Measurements from ENCODE around the gene SLC25A51.
"Not testable (repeated sequence)": the region's sequence is repeated elsewhere in the genome, so short reads cannot be mapped to it uniquely, and the experiment has no call there.

The SLC25A51 gene

DNA sequence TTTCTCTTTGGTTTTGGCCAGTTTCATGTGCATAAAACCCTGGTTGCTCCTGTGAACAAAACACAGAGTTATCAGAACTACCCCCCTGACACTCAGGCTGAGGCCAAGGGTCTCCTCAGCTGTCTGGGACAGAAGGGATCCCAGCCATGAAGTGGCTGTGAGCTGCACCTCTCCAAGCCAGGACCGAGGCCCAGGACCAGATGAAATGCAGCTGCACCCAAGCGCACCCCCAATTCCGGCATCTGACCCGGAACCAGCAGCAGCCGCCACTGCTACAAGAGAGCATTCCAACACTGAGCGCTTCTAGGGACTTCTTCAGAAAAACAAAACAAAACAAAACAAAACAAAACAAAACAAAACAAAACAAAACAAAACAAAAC is 16.0 kb upstream of the SLC25A51 start:
- DNase-seq (ENCODE audit: low read depth in 2 of 2): no peak

DNA sequence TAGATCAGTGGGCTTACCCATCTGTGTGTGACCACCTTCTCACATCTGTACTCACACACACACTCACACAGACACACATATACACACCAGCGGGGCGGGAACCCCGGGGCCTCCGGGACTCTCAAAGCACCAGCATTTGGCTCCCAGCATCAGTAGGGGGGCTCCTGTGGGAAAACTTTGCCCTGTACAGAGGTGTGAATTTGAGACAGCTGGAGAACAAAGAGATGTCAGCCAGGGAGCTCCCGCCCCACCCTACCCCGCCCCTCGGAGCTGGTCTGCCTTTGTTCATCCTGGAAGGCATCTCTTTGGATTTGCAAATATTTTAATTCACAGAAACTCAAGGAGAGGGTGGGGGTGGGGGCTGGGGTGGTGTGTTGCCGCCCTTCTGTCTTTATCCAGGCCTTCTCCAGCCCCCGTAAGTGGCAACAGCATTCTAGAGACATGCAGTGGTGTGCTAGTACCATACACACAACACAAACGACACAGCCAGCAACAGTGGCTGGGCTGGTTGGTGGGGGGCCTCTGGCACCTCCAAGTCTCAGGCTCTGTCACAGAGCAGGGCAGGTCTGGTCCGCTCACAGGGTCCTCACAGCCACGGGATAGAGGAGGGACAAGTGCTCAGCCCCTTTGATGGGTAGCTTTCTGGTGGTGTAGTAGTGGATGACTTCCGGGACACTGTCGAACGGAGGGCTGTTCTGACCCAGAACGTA is 15.5 kb upstream of the SLC25A51 start:
- no peak for DNase-seq (ENCODE audit: low read depth in 2 of 2)

DNA sequence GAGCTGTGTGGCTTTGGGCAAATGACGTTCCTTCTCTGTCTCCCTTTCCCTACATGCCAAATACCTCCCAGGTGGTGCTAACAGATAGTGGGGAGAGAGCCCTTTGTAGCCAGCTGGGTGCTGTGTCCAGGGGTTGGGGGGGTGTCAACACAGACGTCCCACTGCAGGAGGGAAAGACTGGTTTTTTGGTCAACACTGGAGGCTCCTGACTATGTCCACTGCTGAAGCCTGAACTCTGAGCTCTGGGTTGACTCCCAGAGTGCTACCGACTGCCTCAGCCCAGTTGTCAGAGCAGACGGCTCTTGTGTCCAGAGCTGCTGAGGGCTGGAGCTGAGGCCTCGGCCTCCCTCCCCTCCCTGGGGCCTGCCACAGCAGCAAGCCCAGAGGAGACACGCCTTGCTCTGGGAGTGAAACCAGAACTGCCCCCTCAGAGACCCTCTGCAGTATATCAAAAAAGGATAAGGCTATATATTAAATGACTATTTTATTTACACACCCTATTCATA is 14.8 kb upstream of the SLC25A51 start:
- DNase-seq (ENCODE audit: low read depth in 2 of 2): no peak

DNA sequence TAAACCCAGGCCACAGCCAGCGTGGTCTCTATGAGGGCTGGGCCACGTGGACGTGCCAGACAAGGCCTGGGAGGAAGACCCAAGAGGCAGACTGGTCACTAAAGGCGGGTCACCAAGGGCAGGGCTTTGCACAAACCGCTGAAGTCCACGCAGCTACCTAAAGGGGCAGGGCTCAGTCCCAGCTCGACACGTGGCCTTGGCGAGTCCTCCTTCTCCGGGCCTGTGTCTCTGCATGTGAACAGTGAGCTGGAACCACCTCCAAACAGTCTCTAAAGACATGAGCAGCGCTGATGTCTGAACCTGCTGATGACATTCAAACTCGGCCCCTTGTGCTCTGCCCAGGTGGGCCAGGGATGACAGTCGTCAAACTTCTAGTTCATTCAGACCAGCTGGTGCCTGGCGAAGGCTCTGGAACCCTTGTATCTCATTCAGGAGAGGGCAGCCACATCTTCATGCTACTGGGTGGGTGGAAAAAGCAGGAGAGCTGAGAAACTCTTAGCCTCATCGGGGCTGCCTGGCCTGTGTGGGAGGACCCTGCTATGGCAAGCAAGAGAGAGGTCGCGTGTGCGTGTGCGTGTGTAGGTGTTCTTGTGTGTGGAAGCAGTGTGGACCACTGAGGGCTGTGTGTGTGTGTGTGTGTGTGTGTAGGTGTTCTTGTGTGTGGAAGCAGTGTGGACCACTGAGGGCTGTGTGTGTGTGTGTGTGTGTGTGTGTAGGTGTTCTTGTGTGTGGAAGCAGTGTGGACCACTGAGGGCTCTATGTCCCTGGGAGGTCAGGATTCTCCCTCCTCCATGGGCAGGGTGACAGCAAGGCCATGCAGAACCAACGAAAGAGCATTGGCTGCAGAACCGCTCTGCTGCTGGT is 14.1 kb upstream of the SLC25A51 start:
- DNase-seq (ENCODE audit: low read depth in 2 of 2): no peak

DNA sequence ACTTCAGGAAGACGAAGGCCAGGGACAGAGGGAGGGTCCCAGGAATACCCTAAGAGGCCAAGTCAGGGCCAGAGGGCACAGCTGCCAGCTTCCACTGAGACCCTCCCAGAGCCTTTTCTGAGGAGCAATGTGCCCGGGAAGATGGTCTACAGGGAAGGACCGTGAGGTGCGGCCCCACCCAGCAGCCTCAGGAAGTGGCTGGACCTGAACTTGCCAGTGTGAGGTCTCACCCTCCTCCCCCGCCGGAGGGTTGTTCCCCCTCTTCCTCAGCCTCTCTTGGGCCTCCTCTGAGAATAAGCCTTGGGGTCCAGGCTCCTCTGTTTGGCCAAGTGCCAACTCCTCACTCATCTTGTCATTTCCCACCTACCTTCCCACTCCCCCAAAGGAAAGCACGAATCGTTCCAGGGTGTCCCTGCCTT is 13.4 kb upstream of the SLC25A51 start:
- no peak for DNase-seq (ENCODE audit: low read depth in 2 of 2)

DNA sequence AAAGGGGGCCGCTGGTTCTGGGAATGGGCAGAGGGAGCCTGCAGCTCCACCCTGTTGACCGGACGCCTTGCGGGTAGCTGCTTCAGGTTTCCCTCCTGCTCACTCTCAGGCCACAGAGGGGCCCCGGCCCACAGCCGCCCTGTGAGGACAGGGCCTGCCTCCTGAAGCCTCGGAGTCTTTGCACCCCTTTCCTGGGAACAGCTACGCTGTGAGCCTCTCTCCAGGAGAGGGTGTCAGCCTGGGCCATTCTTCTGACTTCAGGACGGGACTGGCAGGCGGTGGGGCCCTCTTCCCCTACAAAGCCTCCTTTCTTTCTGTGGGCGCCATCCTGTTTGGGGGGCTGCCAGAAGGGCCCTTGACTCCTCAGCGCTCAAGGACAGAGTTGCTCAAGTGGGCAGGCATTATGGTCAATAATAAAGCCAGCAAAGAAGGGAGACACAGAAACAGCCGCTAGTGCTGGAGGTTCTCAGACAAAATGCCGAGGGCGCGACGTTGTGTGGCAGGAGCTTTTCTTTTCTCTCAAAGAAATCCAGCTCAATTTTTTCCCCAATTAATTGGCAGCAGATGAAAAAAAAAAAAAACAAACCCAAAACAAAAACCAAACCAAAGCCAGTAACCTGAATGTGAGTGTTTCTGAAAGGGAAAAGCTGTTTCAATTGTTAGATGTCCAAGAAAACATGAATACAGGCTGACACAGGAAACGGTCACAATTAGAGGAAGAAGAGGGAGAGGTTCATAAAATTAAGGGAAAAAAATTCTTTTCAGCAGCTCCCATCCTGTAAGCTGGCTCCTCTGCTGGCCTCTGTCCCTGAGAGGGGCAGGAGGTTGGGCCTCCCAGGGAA is 12.8 kb upstream of the SLC25A51 start:
- no peak for DNase-seq (ENCODE audit: low read depth in 2 of 2)

DNA sequence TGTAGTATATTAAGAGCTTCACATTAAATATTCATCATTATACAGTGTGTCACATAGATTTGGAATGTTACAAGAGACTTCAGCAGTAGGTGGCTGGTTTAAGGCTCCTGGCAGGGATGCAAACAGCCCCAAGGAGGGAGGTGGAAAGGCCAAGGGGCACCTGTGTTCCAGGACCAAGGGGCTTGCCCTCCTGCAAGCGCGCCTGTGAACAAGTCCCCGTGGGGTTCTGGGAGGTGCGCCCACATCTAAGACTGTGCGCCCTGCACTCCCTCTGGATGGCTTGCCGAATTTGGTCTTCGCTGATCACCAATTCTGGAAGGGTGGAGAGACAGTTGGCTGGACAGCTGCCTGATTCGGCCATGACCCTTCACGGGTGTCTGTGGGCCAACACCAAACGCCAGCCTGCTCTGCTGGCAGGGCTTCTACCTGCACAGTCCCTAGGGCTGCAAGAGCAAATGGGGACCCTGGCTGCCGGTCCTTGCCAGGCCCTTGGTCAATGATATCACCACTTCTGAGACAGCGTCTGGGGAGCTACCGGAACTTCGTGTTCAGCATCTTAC is 12.1 kb upstream of the SLC25A51 start:
- no peak for DNase-seq (ENCODE audit: low read depth in 2 of 2)

GRCh38 chr9:37914701-37915358 is 10.9 kb upstream of the SLC25A51 start:
- no peak for DNase-seq (ENCODE audit: low read depth in 2 of 2)

DNA sequence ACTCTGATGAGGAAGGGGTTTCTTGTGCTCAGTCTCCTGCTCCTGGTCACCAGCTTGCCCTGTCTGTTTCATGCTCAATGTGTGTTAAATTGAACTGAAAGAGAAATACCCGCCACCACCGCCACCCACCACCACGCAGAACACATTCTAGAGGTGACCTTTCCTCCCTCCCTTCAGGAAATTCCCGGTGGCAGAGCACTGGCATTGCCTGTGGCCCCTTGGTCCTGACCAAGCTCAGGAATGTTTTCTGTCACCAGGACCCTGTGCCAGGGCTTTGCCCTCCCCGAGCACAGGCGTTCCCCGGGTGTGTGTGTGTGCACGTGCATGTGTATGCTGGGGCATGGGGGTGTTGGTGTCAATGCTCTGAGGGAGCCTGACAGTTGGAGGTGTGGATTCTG is 10.2 kb upstream of the SLC25A51 start:
- DNase-seq (ENCODE audit: low read depth in 2 of 2): no peak

GRCh38 chr9:37913480-37914153 is 9.7 kb upstream of the SLC25A51 start:
- DNase-seq (ENCODE audit: low read depth in 2 of 2): peak; percentile 49 to 75

GRCh38 chr9:37911271-37911681 is 7.3 kb upstream of the SLC25A51 start:
- DNase-seq (ENCODE audit: low read depth in 2 of 2): no peak

DNA sequence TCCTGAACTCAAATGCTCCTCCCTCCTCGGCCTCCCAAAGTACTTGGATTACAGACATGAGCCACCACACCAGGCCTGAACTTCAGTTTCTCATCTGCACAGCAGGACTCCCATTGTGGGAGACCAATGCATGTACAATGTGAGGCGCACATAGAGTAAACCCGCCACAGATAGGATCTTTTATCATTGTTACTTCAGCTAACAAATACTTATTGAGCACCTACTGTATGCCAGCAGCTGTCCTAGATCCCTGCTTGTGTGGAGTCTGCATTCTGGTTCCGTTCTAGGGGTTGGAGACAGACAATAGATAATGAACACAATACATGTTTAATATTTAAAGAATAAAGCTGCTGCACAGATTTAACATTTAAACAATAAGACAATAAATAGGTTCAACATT is 6.3 kb upstream of the SLC25A51 start:
- DNase-seq (ENCODE audit: low read depth in 2 of 2): no peak

DNA sequence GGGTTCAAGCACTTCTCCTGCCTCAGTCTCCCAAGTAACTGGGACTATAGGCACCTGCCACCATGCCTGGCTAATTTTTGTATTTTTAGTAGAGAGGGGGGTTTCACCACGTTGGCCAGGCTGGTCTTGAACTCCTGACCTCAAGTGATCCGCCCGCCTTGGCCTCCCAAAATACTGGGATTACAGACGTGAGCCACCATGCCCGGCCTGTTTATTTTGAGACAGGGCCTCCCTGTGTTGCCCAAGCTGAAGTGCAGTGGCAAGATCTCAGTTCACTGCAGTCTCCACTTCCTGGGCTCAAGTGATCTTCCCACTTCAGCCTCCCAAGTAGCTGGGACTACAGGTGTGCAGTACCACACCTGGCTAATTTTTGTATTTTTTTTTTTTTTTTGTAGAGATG is 5.9 kb upstream of the SLC25A51 start:
- DNase-seq (ENCODE audit: low read depth in 2 of 2): not testable (repeated sequence)

- DNase-seq (ENCODE audit: low read depth in 2 of 2): no peak
Observed at GRCh38 chr9:37909326-37909725, 5.4 kb upstream of the SLC25A51 start.

GRCh38 chr9:37908698-37909186 is 4.8 kb upstream of the SLC25A51 start:
- DNase-seq (ENCODE audit: low read depth in 2 of 2): no peak

- DNase-seq (ENCODE audit: low read depth in 2 of 2): no peak
Observed at GRCh38 chr9:37908283-37908682, 4.4 kb upstream of the SLC25A51 start.

DNA sequence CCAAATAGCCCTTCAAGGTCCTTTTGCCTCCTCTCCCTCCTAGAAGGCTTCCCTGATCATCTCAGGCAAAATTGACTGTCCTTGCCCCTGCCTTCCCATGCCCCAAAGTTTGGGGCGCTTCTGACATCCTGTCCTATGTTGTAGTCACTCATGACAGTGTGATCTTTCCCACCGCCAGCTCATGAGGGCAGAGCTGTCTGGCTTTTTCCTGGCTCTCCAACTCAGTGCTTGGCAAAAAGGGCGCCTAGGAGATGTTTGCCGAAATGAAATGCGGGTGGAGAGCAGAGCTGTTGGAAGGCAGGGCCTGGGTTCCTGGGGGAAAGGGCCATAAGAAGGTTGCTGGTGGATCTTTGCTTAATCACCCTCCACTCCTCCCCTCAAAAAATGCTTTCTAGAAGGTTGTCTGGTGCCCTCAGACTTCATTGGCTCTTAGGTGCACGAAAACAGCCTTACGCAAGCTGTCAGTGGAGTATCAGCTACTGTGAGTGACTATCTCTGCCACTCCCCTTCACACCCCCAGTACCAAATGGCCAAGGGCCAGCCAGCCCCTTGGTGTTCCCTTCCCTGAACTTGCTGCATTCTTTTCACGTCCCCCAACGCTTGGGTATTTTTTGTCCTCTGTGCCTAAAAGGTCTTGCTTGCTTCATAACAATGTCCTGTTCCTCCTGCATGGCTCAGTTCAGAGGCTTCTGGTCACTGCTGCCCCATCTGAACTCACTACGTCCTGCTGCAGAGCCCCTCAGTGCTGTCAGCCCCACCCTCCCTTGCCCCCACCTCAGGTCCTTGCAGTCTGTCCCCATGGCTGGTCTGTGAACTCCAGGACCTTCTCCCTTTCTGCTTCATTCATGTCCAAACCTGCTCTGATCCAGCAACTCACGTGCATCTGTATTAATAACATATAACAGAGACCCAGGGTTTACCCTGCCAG is 2.6 kb upstream of the SLC25A51 start:
- no peak for DNase-seq (ENCODE audit: low read depth in 2 of 2)

DNA sequence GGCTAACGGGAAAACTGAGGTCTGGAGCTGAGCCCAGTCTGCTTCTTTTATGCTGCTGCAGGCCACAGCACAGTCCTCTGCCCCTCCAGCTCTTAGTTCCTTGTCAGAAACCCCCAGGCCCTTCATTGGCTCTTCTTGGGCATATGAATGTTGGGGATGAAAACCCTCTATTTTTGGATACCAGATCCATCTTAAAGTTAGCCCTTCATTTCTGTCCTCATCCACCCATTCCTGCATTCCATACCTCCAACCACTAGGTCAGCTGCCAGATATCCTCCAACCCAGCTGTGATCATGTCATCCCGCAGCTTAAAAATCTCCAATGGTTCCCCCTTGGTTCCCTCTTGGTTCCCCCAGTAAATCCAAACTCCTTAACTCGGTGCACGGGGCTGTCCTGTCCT is 1.8 kb upstream of the SLC25A51 start:
- no peak for DNase-seq (ENCODE audit: low read depth in 2 of 2)

DNA sequence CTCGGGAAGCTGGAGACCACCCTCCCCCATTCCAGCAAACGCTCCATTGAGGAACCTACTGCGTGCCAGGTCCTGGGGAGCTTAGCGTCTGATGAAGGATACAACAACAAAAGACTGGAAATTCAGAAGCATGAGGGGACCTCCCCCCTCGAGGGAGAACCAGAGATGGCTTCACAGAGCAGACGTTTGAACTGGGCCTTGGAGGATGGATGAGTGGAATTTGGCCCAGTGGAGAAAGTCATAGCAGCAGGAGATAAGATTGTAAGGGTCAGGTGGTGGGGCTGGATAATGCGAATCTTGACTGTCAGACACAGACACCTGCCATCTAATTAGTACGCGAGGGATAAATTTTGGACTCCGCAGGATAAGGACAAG is 1.2 kb upstream of the SLC25A51 start:
- DNase-seq (ENCODE audit: low read depth in 2 of 2): no peak

Measured in stimulated activated CD4-positive, alpha-beta T cell treated with anti-CD3 and anti-CD28 coated beads, Interleukin-15, amount 100 ng/mL, for 48 hours (primary cell).